ENCODE data around the gene ACVR2A.

- TF ChIP-seq CTCF (IDR thresholded peaks at IDR 0.05): no peak
- no peak for TF ChIP-seq POLR2A (IDR thresholded peaks at IDR 0.05)
Observed at GRCh38 chr2:147836099-147836498, 8.7 kb upstream of the ACVR2A start.

Measured in esophagus squamous epithelium (tissue), 4 donors.